Measurements from ENCODE around the gene SLCO4A1.

The SLCO4A1 gene

GRCh38 chr20:62638055-62638570, 4.2 kb upstream of the SLCO4A1 start:
- Histone ChIP-seq H3K27me3 (replicated peaks; ENCODE audit: control insufficient read depth, insufficient read depth, low read length, poor library complexity, severe bottlenecking) (no peaks in the 10 kb centered on the region), H3K9me3 (ENCODE audit: control insufficient read depth, low read length) (no peaks in the 10 kb centered on the region), H3K27ac (ENCODE audit: insufficient read depth, low read length, poor library complexity, severe bottlenecking) (no peak overlapping the region), H3K36me3 (ENCODE audit: control insufficient read depth, insufficient read depth, low read length) (no peaks in the 10 kb centered on the region), H3K4me1 (ENCODE audit: control insufficient read depth, insufficient read depth, low read length, poor library complexity, severe bottlenecking) (peaks cover 13% of the 10 kb centered on the region), H3K4me3 (ENCODE audit: insufficient read depth, low read depth, low read length, poor library complexity, severe bottlenecking) (no peak overlapping the region)
- DNase-seq = no peak

GRCh38 chr20:62638679-62639406, 3.5 kb upstream of the SLCO4A1 start:
- Histone ChIP-seq H3K27me3 (replicated peaks; ENCODE audit: control insufficient read depth, insufficient read depth, low read length, poor library complexity, severe bottlenecking) (no peaks in the 10 kb centered on the region), H3K4me1 (ENCODE audit: control insufficient read depth, insufficient read depth, low read length, poor library complexity, severe bottlenecking) (peaks cover 18% of the 10 kb centered on the region), H3K27ac (ENCODE audit: insufficient read depth, low read length, poor library complexity, severe bottlenecking) (no peak overlapping the region), H3K4me3 (ENCODE audit: insufficient read depth, low read depth, low read length, poor library complexity, severe bottlenecking) (no peak overlapping the region), H3K9me3 (ENCODE audit: control insufficient read depth, low read length) (no peaks in the 10 kb centered on the region), H3K36me3 (ENCODE audit: control insufficient read depth, insufficient read depth, low read length) (no peaks in the 10 kb centered on the region)
- no peak for DNase-seq

- Histone ChIP-seq H3K4me1 (ENCODE audit: control insufficient read depth, insufficient read depth, low read length, poor library complexity, severe bottlenecking) (peaks cover 18% of the 10 kb centered on the region), H3K36me3 (ENCODE audit: control insufficient read depth, insufficient read depth, low read length) (no peaks in the 10 kb centered on the region), H3K27ac (ENCODE audit: insufficient read depth, low read length, poor library complexity, severe bottlenecking) (no peak overlapping the region), H3K4me3 (ENCODE audit: insufficient read depth, low read depth, low read length, poor library complexity, severe bottlenecking) (no peak overlapping the region), H3K27me3 (replicated peaks; ENCODE audit: control insufficient read depth, insufficient read depth, low read length, poor library complexity, severe bottlenecking) (no peaks in the 10 kb centered on the region), H3K9me3 (ENCODE audit: control insufficient read depth, low read length) (no peaks in the 10 kb centered on the region)
- DNase-seq = no peak
Measured at GRCh38 chr20:62639765-62640164, 2.5 kb upstream of the SLCO4A1 start.

GRCh38 chr20:62640870-62641269, 1.4 kb upstream of the SLCO4A1 start:
- Histone ChIP-seq H3K4me1 (ENCODE audit: control insufficient read depth, insufficient read depth, low read length, poor library complexity, severe bottlenecking) (peaks cover 18% of the 10 kb centered on the region), H3K27me3 (replicated peaks; ENCODE audit: control insufficient read depth, insufficient read depth, low read length, poor library complexity, severe bottlenecking) (no peaks in the 10 kb centered on the region), H3K27ac (ENCODE audit: insufficient read depth, low read length, poor library complexity, severe bottlenecking) (no peak overlapping the region), H3K4me3 (ENCODE audit: insufficient read depth, low read depth, low read length, poor library complexity, severe bottlenecking) (no peak overlapping the region), H3K36me3 (ENCODE audit: control insufficient read depth, insufficient read depth, low read length) (no peaks in the 10 kb centered on the region), H3K9me3 (ENCODE audit: control insufficient read depth, low read length) (no peaks in the 10 kb centered on the region)
- no peak for DNase-seq

GRCh38 chr20:62641321-62642050, 817 bp upstream of the SLCO4A1 start:
- H3K27ac ChIP-seq (ENCODE audit: insufficient read depth, low read length, poor library complexity, severe bottlenecking) = peak overlapping the region; percentile 12
- no peaks in the 10 kb centered on the region for H3K27me3 ChIP-seq (replicated peaks; ENCODE audit: control insufficient read depth, insufficient read depth, low read length, poor library complexity, severe bottlenecking)
- peak overlapping the region; percentile 69 for H3K4me3 ChIP-seq (ENCODE audit: insufficient read depth, low read depth, low read length, poor library complexity, severe bottlenecking)
- peaks cover 18% of the 10 kb centered on the region for H3K4me1 ChIP-seq (ENCODE audit: control insufficient read depth, insufficient read depth, low read length, poor library complexity, severe bottlenecking)
- no peaks in the 10 kb centered on the region for H3K9me3 ChIP-seq (ENCODE audit: control insufficient read depth, low read length)
- no peaks in the 10 kb centered on the region for H3K36me3 ChIP-seq (ENCODE audit: control insufficient read depth, insufficient read depth, low read length)
- no peak for DNase-seq

GRCh38 chr20:62642666-62643520, 590 bp downstream of the SLCO4A1 start:
- H3K27me3 ChIP-seq (replicated peaks; ENCODE audit: control insufficient read depth, insufficient read depth, low read length, poor library complexity, severe bottlenecking) = no peaks in the 10 kb centered on the region
- H3K4me1 ChIP-seq (ENCODE audit: control insufficient read depth, insufficient read depth, low read length, poor library complexity, severe bottlenecking) = peaks cover 18% of the 10 kb centered on the region
- peak overlapping the region; percentile 69 for H3K4me3 ChIP-seq (ENCODE audit: insufficient read depth, low read depth, low read length, poor library complexity, severe bottlenecking)
- H3K36me3 ChIP-seq (ENCODE audit: control insufficient read depth, insufficient read depth, low read length) = no peaks in the 10 kb centered on the region
- H3K27ac ChIP-seq (ENCODE audit: insufficient read depth, low read length, poor library complexity, severe bottlenecking) = peak overlapping the region; percentile 22
- H3K9me3 ChIP-seq (ENCODE audit: control insufficient read depth, low read length) = no peaks in the 10 kb centered on the region
- DNase-seq = peak in 2 of 3 donors; percentile 28 to 30

GRCh38 chr20:62643521-62644043, 1.3 kb downstream of the SLCO4A1 start:
- no peaks in the 10 kb centered on the region for H3K36me3 ChIP-seq (ENCODE audit: control insufficient read depth, insufficient read depth, low read length)
- DNase-seq = no peak
- no peaks in the 10 kb centered on the region for H3K9me3 ChIP-seq (ENCODE audit: control insufficient read depth, low read length)
- H3K27me3 ChIP-seq (replicated peaks; ENCODE audit: control insufficient read depth, insufficient read depth, low read length, poor library complexity, severe bottlenecking) = no peaks in the 10 kb centered on the region
- H3K27ac ChIP-seq (ENCODE audit: insufficient read depth, low read length, poor library complexity, severe bottlenecking) = no peak overlapping the region
- H3K4me3 ChIP-seq (ENCODE audit: insufficient read depth, low read depth, low read length, poor library complexity, severe bottlenecking) = no peak overlapping the region
- peaks cover 18% of the 10 kb centered on the region for H3K4me1 ChIP-seq (ENCODE audit: control insufficient read depth, insufficient read depth, low read length, poor library complexity, severe bottlenecking)

GRCh38 chr20:62644044-62644795, 1.9 kb downstream of the SLCO4A1 start:
- Histone ChIP-seq H3K36me3 (ENCODE audit: control insufficient read depth, insufficient read depth, low read length) (no peaks in the 10 kb centered on the region), H3K4me3 (ENCODE audit: insufficient read depth, low read depth, low read length, poor library complexity, severe bottlenecking) (no peak overlapping the region), H3K27ac (ENCODE audit: insufficient read depth, low read length, poor library complexity, severe bottlenecking) (no peak overlapping the region), H3K27me3 (replicated peaks; ENCODE audit: control insufficient read depth, insufficient read depth, low read length, poor library complexity, severe bottlenecking) (no peaks in the 10 kb centered on the region), H3K4me1 (ENCODE audit: control insufficient read depth, insufficient read depth, low read length, poor library complexity, severe bottlenecking) (peaks cover 18% of the 10 kb centered on the region), H3K9me3 (ENCODE audit: control insufficient read depth, low read length) (no peaks in the 10 kb centered on the region)
- no peak for DNase-seq

- H3K4me1 ChIP-seq (ENCODE audit: control insufficient read depth, insufficient read depth, low read length, poor library complexity, severe bottlenecking) = peaks cover 18% of the 10 kb centered on the region
- H3K27ac ChIP-seq (ENCODE audit: insufficient read depth, low read length, poor library complexity, severe bottlenecking) = no peak overlapping the region
- no peaks in the 10 kb centered on the region for H3K27me3 ChIP-seq (replicated peaks; ENCODE audit: control insufficient read depth, insufficient read depth, low read length, poor library complexity, severe bottlenecking)
- H3K9me3 ChIP-seq (ENCODE audit: control insufficient read depth, low read length) = no peaks in the 10 kb centered on the region
- no peaks in the 10 kb centered on the region for H3K36me3 ChIP-seq (ENCODE audit: control insufficient read depth, insufficient read depth, low read length)
- no peak overlapping the region for H3K4me3 ChIP-seq (ENCODE audit: insufficient read depth, low read depth, low read length, poor library complexity, severe bottlenecking)
- DNase-seq = no peak
Measured at GRCh38 chr20:62644802-62645496, 2.6 kb downstream of the SLCO4A1 start.

Data from effector memory CD4-positive, alpha-beta T cell (primary cell).